ENCODE data around the gene GJB2. TPM values are rescaled to one million over a fixed set of nuclear protein-coding genes. Genes with fewer than 3 reads are reported as not detected.

The GJB2 gene
- not detected in 2 replicates for total RNA-seq (2014; rRNA removed; shearing (Covaris generic))

GRCh38 chr13:20192836-20193161, at the start of gene GJB2:
Gene GJB2 (minus strand): TSS chr13:20192938. CDS start chr13:20189581, 3,357 bp downstream.
- DNase-seq (ENCODE audit: low read depth in 1 of 2, low spot score in 2 of 2), result no peak
- no peaks in the 10 kb centered on the region for H3K9me3 ChIP-seq (replicated peaks)
- peaks cover 15% of the 10 kb centered on the region for H3K4me1 ChIP-seq (replicated peaks)
- H3K27ac ChIP-seq, result no peak within 1 kb of the TSS
- no peak within 1 kb of the TSS for H3K4me3 ChIP-seq
- H3K27me3 ChIP-seq (replicated peaks), result peaks cover 52% of the 10 kb centered on the region
- H3K36me3 ChIP-seq, result no peaks in the 10 kb centered on the region

- Histone ChIP-seq H3K27me3 (replicated peaks) (no peaks in the 10 kb centered on the region), H3K4me3 (no peak overlapping the region), H3K36me3 (no peaks in the 10 kb centered on the region), H3K4me1 (replicated peaks) (no peaks in the 10 kb centered on the region), H3K27ac (no peak overlapping the region), H3K9me3 (replicated peaks) (no peaks in the 10 kb centered on the region)
- no peak for DNase-seq (ENCODE audit: low read depth in 1 of 2, low spot score in 2 of 2)
Measured at GRCh38 chr13:20241593-20241992, 48.9 kb upstream of the GJB2 start.

- no peak for DNase-seq (ENCODE audit: low read depth in 1 of 2, low spot score in 2 of 2)
- Histone ChIP-seq H3K4me1 (replicated peaks) (no peaks in the 10 kb centered on the region), H3K9me3 (replicated peaks) (no peaks in the 10 kb centered on the region), H3K27me3 (replicated peaks) (no peaks in the 10 kb centered on the region), H3K4me3 (no peak overlapping the region), H3K36me3 (no peaks in the 10 kb centered on the region), H3K27ac (no peak overlapping the region)
Measured at GRCh38 chr13:20239748-20240147, 47.0 kb upstream of the GJB2 start.

GRCh38 chr13:20232556-20233277, 40.0 kb upstream of the GJB2 start:
- no peaks in the 10 kb centered on the region for H3K9me3 ChIP-seq (replicated peaks)
- DNase-seq (ENCODE audit: low read depth in 1 of 2, low spot score in 2 of 2), result no peak
- H3K27ac ChIP-seq, result no peak overlapping the region
- no peaks in the 10 kb centered on the region for H3K4me1 ChIP-seq (replicated peaks)
- H3K27me3 ChIP-seq (replicated peaks), result peaks cover 19% of the 10 kb centered on the region
- H3K36me3 ChIP-seq, result no peaks in the 10 kb centered on the region
- no peak overlapping the region for H3K4me3 ChIP-seq

GRCh38 chr13:20231839-20232555, 39.3 kb upstream of the GJB2 start, which contains the start of gene GJB6:
Gene GJB6 (minus strand): TSS chr13:20232319. CDS start chr13:20223480, 8,839 bp downstream.
- no peak within 1 kb of the TSS for H3K27ac ChIP-seq
- H3K4me3 ChIP-seq, result no peak within 1 kb of the TSS
- H3K27me3 ChIP-seq (replicated peaks), result peaks cover 19% of the 10 kb centered on the region
- no peaks in the 10 kb centered on the region for H3K36me3 ChIP-seq
- H3K4me1 ChIP-seq (replicated peaks), result no peaks in the 10 kb centered on the region
- H3K9me3 ChIP-seq (replicated peaks), result no peaks in the 10 kb centered on the region
- DNase-seq (ENCODE audit: low read depth in 1 of 2, low spot score in 2 of 2), result no peak

- H3K9me3 ChIP-seq (replicated peaks), result no peaks in the 10 kb centered on the region
- no peaks in the 10 kb centered on the region for H3K36me3 ChIP-seq
- no peaks in the 10 kb centered on the region for H3K4me1 ChIP-seq (replicated peaks)
- no peak for DNase-seq (ENCODE audit: low read depth in 1 of 2, low spot score in 2 of 2)
- H3K27ac ChIP-seq, result no peak overlapping the region
- no peak overlapping the region for H3K4me3 ChIP-seq
- H3K27me3 ChIP-seq (replicated peaks), result peaks cover 19% of the 10 kb centered on the region
Measured at GRCh38 chr13:20230913-20231838, 38.4 kb upstream of the GJB2 start.

GRCh38 chr13:20227730-20228129, 35.0 kb upstream of the GJB2 start:
- DNase-seq (ENCODE audit: low read depth in 1 of 2, low spot score in 2 of 2), result no peak
- H3K4me1 ChIP-seq (replicated peaks), result no peaks in the 10 kb centered on the region
- H3K4me3 ChIP-seq, result no peak overlapping the region
- H3K27ac ChIP-seq, result no peak overlapping the region
- H3K9me3 ChIP-seq (replicated peaks), result no peaks in the 10 kb centered on the region
- no peaks in the 10 kb centered on the region for H3K36me3 ChIP-seq
- peaks cover 22% of the 10 kb centered on the region for H3K27me3 ChIP-seq (replicated peaks)

- H3K27me3 ChIP-seq (replicated peaks), result peaks cover 17% of the 10 kb centered on the region
- no peak for DNase-seq (ENCODE audit: low read depth in 1 of 2, low spot score in 2 of 2)
- H3K4me1 ChIP-seq (replicated peaks), result no peaks in the 10 kb centered on the region
- H3K4me3 ChIP-seq, result no peak overlapping the region
- no peaks in the 10 kb centered on the region for H3K36me3 ChIP-seq
- no peaks in the 10 kb centered on the region for H3K9me3 ChIP-seq (replicated peaks)
- H3K27ac ChIP-seq, result no peak overlapping the region
Measured at GRCh38 chr13:20227288-20227687, 34.5 kb upstream of the GJB2 start.

GRCh38 chr13:20222553-20222952, 29.8 kb upstream of the GJB2 start:
- 0 out of 2 replicates have a peak, but pooled peaks cover 4% of the 10 kb centered on the region for H3K27me3 ChIP-seq (replicated peaks)
- H3K9me3 ChIP-seq (replicated peaks), result no peaks in the 10 kb centered on the region
- H3K4me1 ChIP-seq (replicated peaks), result no peaks in the 10 kb centered on the region
- H3K27ac ChIP-seq, result no peak overlapping the region
- H3K36me3 ChIP-seq, result no peaks in the 10 kb centered on the region
- H3K4me3 ChIP-seq, result no peak overlapping the region
- DNase-seq (ENCODE audit: low read depth in 1 of 2, low spot score in 2 of 2), result no peak

GRCh38 chr13:20221772-20222171, 29.0 kb upstream of the GJB2 start:
- Histone ChIP-seq H3K4me1 (replicated peaks) (no peaks in the 10 kb centered on the region), H3K27ac (no peak overlapping the region), H3K27me3 (replicated peaks) (peaks cover 8% of the 10 kb centered on the region; the same call in 1 of the 2 replicates), H3K4me3 (no peak overlapping the region), H3K36me3 (no peaks in the 10 kb centered on the region), H3K9me3 (replicated peaks) (no peaks in the 10 kb centered on the region)
- no peak for DNase-seq (ENCODE audit: low read depth in 1 of 2, low spot score in 2 of 2)

- Histone ChIP-seq H3K4me3 (no peak overlapping the region), H3K9me3 (replicated peaks) (no peaks in the 10 kb centered on the region), H3K27me3 (replicated peaks) (peaks cover 9% of the 10 kb centered on the region), H3K4me1 (replicated peaks) (no peaks in the 10 kb centered on the region), H3K36me3 (no peaks in the 10 kb centered on the region), H3K27ac (no peak overlapping the region)
- DNase-seq (ENCODE audit: low read depth in 1 of 2, low spot score in 2 of 2), result no peak
Measured at GRCh38 chr13:20219577-20219976, 26.8 kb upstream of the GJB2 start.

GRCh38 chr13:20217168-20217567, 24.4 kb upstream of the GJB2 start:
- Histone ChIP-seq H3K27me3 (replicated peaks) (peaks cover 6% of the 10 kb centered on the region), H3K27ac (no peak overlapping the region), H3K4me1 (replicated peaks) (no peaks in the 10 kb centered on the region), H3K4me3 (no peak overlapping the region), H3K36me3 (no peaks in the 10 kb centered on the region), H3K9me3 (replicated peaks) (no peaks in the 10 kb centered on the region)
- no peak for DNase-seq (ENCODE audit: low read depth in 1 of 2, low spot score in 2 of 2)

- no peak overlapping the region for H3K4me3 ChIP-seq
- H3K27me3 ChIP-seq (replicated peaks), result no peaks in the 10 kb centered on the region; the same call in 1 of the 2 replicates
- no peak for DNase-seq (ENCODE audit: low read depth in 1 of 2, low spot score in 2 of 2)
- no peaks in the 10 kb centered on the region for H3K36me3 ChIP-seq
- H3K27ac ChIP-seq, result no peak overlapping the region
- H3K4me1 ChIP-seq (replicated peaks), result no peaks in the 10 kb centered on the region
- no peaks in the 10 kb centered on the region for H3K9me3 ChIP-seq (replicated peaks)
Measured at GRCh38 chr13:20209948-20210347, 17.2 kb upstream of the GJB2 start.

Measured in SJSA1 (cell line).